ENCODE data around the gene PTPA. TPM values are rescaled to one million over a fixed set of nuclear protein-coding genes. Genes with fewer than 3 reads are reported as not detected.

PTPA gene
- total RNA-seq, 1 experiment from 2014 or later = 182 TPM

- no peak overlapping the region for H3K4me3 ChIP-seq
- H3K27me3 ChIP-seq (ENCODE audit: insufficient read depth, low read depth) = no peaks in the 10 kb centered on the region
- ChIA-PET CTCF (no interaction called here), POLR2A (ENCODE audit: unreplicated experiment) (no interaction called here)
- H3K4me1 ChIP-seq (replicated peaks; ENCODE audit: insufficient read depth) = peaks cover 12% of the 10 kb centered on the region
- BruUV-seq (replicated peaks) = no TSS peak
- no peak overlapping the region for H2AFZ ChIP-seq
- H3K4me2 ChIP-seq = no peak overlapping the region
- H3F3A ChIP-seq (ENCODE audit: insufficient read depth, low read depth) = peaks cover 6% of the 10 kb centered on the region; the same call in 1 of the 2 replicates
- H3K36me3 ChIP-seq (ENCODE audit: low read depth) = no peaks in the 10 kb centered on the region
- H3K9me2 ChIP-seq (ENCODE audit: insufficient read depth) = no peaks in the 10 kb centered on the region
- H3K79me2 ChIP-seq (ENCODE audit: low read depth) = no peaks in the 10 kb centered on the region
- DNase-seq = no peak
- intact Hi-C loops (cut with micrococcal nuclease; ENCODE audit: unreplicated experiment) = no loop called here
- no peak overlapping the region for H3K27ac ChIP-seq
- no peaks in the 10 kb centered on the region for H4K20me1 ChIP-seq (ENCODE audit: insufficient read depth)
- no peak for TF ChIP-seq EZH2 (IDR thresholded peaks at IDR 0.05; ENCODE audit: low read depth)
- TF ChIP-seq, protein P1, sequence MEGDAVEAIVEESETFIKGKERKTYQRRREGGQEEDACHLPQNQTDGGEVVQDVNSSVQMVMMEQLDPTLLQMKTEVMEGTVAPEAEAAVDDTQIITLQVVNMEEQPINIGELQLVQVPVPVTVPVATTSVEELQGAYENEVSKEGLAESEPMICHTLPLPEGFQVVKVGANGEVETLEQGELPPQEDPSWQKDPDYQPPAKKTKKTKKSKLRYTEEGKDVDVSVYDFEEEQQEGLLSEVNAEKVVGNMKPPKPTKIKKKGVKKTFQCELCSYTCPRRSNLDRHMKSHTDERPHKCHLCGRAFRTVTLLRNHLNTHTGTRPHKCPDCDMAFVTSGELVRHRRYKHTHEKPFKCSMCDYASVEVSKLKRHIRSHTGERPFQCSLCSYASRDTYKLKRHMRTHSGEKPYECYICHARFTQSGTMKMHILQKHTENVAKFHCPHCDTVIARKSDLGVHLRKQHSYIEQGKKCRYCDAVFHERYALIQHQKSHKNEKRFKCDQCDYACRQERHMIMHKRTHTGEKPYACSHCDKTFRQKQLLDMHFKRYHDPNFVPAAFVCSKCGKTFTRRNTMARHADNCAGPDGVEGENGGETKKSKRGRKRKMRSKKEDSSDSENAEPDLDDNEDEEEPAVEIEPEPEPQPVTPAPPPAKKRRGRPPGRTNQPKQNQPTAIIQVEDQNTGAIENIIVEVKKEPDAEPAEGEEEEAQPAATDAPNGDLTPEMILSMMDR (conservative IDR thresholded peaks at IDR 0.05) = no peak
- H3K9me3 ChIP-seq (ENCODE audit: insufficient read depth, low read depth) = no peaks in the 10 kb centered on the region
Observed at GRCh38 chr9:129150122-129150521, 38.9 kb downstream of the PTPA start.

- Histone ChIP-seq H4K20me1 (ENCODE audit: insufficient read depth) (no peaks in the 10 kb centered on the region), H3F3A (ENCODE audit: insufficient read depth, low read depth) (no peaks in the 10 kb centered on the region), H3K79me2 (ENCODE audit: low read depth) (no peaks in the 10 kb centered on the region), H3K4me2 (no peak overlapping the region), H3K36me3 (ENCODE audit: low read depth) (no peaks in the 10 kb centered on the region), H3K27me3 (ENCODE audit: insufficient read depth, low read depth) (no peaks in the 10 kb centered on the region), H3K4me1 (replicated peaks; ENCODE audit: insufficient read depth) (peaks cover 5% of the 10 kb centered on the region), H3K9me2 (ENCODE audit: insufficient read depth) (no peaks in the 10 kb centered on the region), H3K9me3 (ENCODE audit: insufficient read depth, low read depth) (no peaks in the 10 kb centered on the region), H2AFZ (no peak overlapping the region), H3K27ac (no peak overlapping the region), H3K4me3 (no peak overlapping the region)
- POLR2A ChIA-PET (ENCODE audit: unreplicated experiment) = no interaction called here
- no peak for DNase-seq
- intact Hi-C loops (cut with micrococcal nuclease; ENCODE audit: unreplicated experiment) = no loop called here
- no TSS peak for BruUV-seq (replicated peaks)
- no peak for TF ChIP-seq EZH2 (IDR thresholded peaks at IDR 0.05; ENCODE audit: low read depth)
- TF ChIP-seq, protein P1 (conservative IDR thresholded peaks at IDR 0.05) = no peak
- CTCF ChIA-PET = no interaction called here
Observed at GRCh38 chr9:129150672-129151211, 39.5 kb downstream of the PTPA start.

DNA sequence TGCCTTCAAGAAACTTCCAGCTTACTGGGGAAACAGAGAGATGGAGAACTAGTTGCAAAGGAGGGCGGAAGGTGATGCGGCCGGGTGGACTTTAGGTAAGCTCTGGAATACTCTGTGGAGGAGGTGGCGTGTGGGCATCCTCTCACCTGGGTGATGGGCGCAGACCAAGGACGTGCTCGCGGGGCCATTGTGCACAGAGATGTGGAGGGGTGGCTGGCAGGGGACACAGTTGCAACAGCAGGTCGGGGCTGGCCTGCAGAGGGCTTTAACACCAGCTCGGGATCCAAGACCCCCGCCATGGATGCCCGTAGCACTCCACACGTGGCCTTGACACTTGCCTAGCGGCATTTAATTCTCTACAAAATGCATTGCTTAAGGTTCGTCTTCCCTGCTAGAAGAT lies 40.3 kb downstream of the PTPA start:
- no peaks in the 10 kb centered on the region for H3F3A ChIP-seq (ENCODE audit: insufficient read depth, low read depth)
- H3K4me2 ChIP-seq = no peak overlapping the region
- POLR2A ChIA-PET (ENCODE audit: unreplicated experiment) = interaction anchor here (0.6 kb wide), 1 partner anchor 10 kb away, joined by 10 read pairs; no protein-coding TSS in a partner anchor
- H4K20me1 ChIP-seq (ENCODE audit: insufficient read depth) = no peaks in the 10 kb centered on the region
- CTCF ChIA-PET = no interaction called here
- H3K9me2 ChIP-seq (ENCODE audit: insufficient read depth) = no peaks in the 10 kb centered on the region
- no peak overlapping the region for H3K4me3 ChIP-seq
- intact Hi-C loops (cut with micrococcal nuclease; ENCODE audit: unreplicated experiment) = no loop called here
- no peak for TF ChIP-seq EZH2 (IDR thresholded peaks at IDR 0.05; ENCODE audit: low read depth)
- TF ChIP-seq, protein P1 (conservative IDR thresholded peaks at IDR 0.05) = no peak
- no peaks in the 10 kb centered on the region for H3K9me3 ChIP-seq (ENCODE audit: insufficient read depth, low read depth)
- no peaks in the 10 kb centered on the region for H3K36me3 ChIP-seq (ENCODE audit: low read depth)
- no TSS peak for BruUV-seq (replicated peaks)
- no peaks in the 10 kb centered on the region for H3K27me3 ChIP-seq (ENCODE audit: insufficient read depth, low read depth)
- no peaks in the 10 kb centered on the region for H3K4me1 ChIP-seq (replicated peaks; ENCODE audit: insufficient read depth)
- no peak for DNase-seq
- no peak overlapping the region for H3K27ac ChIP-seq
- no peaks in the 10 kb centered on the region for H3K79me2 ChIP-seq (ENCODE audit: low read depth)
- H2AFZ ChIP-seq = no peak overlapping the region

Data from PC-9 (cell line).